K562 (cell line): ENCODE measurements around the gene NIPAL3. TPM values are rescaled to one million over a fixed set of nuclear protein-coding genes. Genes with fewer than 3 reads are reported as not detected.

Experiments used
- CC2D1A ChIP-seq: fragments of 450-650 bp; IDR thresholded peaks from 2 replicates; pipeline ENCODE4 v1.6.1; 2017; ENCODE audit warnings: mild to moderate bottlenecking
- EWSR1 ChIP-seq: fragments of 450-650 bp; IDR thresholded peaks from 2 replicates; pipeline ENCODE4 v1.6.1; 2018; ENCODE audit warnings: borderline replicate concordance, mild to moderate bottlenecking, low read depth, moderate library complexity; ENCODE audit not compliant: partially characterized antibody
- EZH2 ChIP-seq: IDR thresholded peaks from 2 replicates; pipeline ENCODE4 v1.6.1; 2012; ENCODE audit warnings: low read depth, mild to moderate bottlenecking, inconsistent platforms, low read length, borderline replicate concordance
- FOXP4 ChIP-seq: sonication (generic); formaldehyde crosslinking; IDR thresholded peaks from 2 replicates; pipeline ENCODE4 v1.8.0; 2022; ENCODE audit warnings: mild to moderate bottlenecking, missing genetic modification reagents, borderline replicate concordance
- MXI1 ChIP-seq: IDR thresholded peaks from 2 replicates; pipeline ENCODE4 v1.6.1; 2011; ENCODE audit warnings: low read depth, mild to moderate bottlenecking, improper control_type of control experiment, low read length
- NR2F6 ChIP-seq: fragments of 450-650 bp; formaldehyde crosslinking; IDR thresholded peaks from 2 replicates; pipeline ENCODE4 v1.4.0; 2020; ENCODE audit warnings: mild to moderate bottlenecking
- PHB ChIP-seq: fragments of 250-450 bp; sonication (Bioruptor Pico); IDR thresholded peaks from 2 replicates; pipeline ENCODE4 v1.5.0; 2021
- RBM14 ChIP-seq: fragments of 200-400 bp; formaldehyde crosslinking; IDR thresholded peaks from 2 replicates; pipeline ENCODE4 v1.6.1; 2018; ENCODE audit warnings: low read depth, mild to moderate bottlenecking, low read length, moderate library complexity, borderline replicate concordance; ENCODE audit not compliant: insufficient read depth
- TAF1 ChIP-seq: IDR thresholded peaks from 2 replicates; pipeline ENCODE4 v1.6.1; 2011; ENCODE audit warnings: mild to moderate bottlenecking, low read length, moderate library complexity; ENCODE audit not compliant: insufficient read depth, control insufficient read depth, severe bottlenecking; ENCODE audit errors: extremely low read depth
- YBX1 ChIP-seq: fragments of 450-650 bp; IDR thresholded peaks from 2 replicates; pipeline ENCODE4 v1.7.1; 2016; ENCODE audit warnings: mild to moderate bottlenecking
- ZFP36 ChIP-seq: fragments of 150-350 bp; IDR thresholded peaks from 2 replicates; pipeline ENCODE4 v1.6.1; 2018; ENCODE audit warnings: low read length, low read depth; ENCODE audit not compliant: partially characterized antibody
- ZNF134 ChIP-seq: fragments of 250-450 bp; sonication (Bioruptor Pico); conservative IDR thresholded peaks from 2 replicates; pipeline ENCODE4 v1.4.0; 2020
- ZNF318 ChIP-seq, 2 experiments: fragments of 450-650 bp; IDR thresholded peaks; 2 replicates each; pipeline ENCODE4 v1.6.1; 2016; ENCODE audit warnings: mild to moderate bottlenecking in 2 of 2, borderline replicate concordance in 1 of 2, low read depth in 1 of 2, moderate library complexity in 1 of 2
- ZNF445 ChIP-seq: fragments of 250-450 bp; sonication (Bioruptor Pico); IDR thresholded peaks from 2 replicates; pipeline ENCODE4 v1.4.0; 2020; ENCODE audit warnings: low read depth, mild to moderate bottlenecking, moderate library complexity
- ZNF740 ChIP-seq, 3 experiments: fragments of 200-800 bp in 1 of 3; sonication (Bioruptor generic) in 1 of 3; sonication (generic) in 1 of 3; formaldehyde crosslinking in 1 of 3; IDR thresholded peaks; 2 replicates each; pipeline versions ENCODE4 v1.6.1 to v1.8.0; 2016 to 2022; ENCODE audit warnings: mild to moderate bottlenecking in 2 of 3, missing compliant biosample characterization in 2 of 3, missing genetic modification characterization in 2 of 3, missing genetic modification reagents in 1 of 3
- ZNF785 ChIP-seq: fragments of 250-450 bp; sonication (Bioruptor Pico); IDR thresholded peaks from 2 replicates; pipeline ENCODE4 v1.4.0; 2020; ENCODE audit warnings: mild to moderate bottlenecking
- polyA plus RNA-seq, 8 experiments: library from polyadenylated mRNA; depleted of rRNA in 4 of 8; stranded (reverse) in 5 of 8; unstranded in 3 of 8; fragments of >200 nt; fragmentation: Nextera tagmentation in 2 of 8; fragmentation: Illumina TruSeq in 1 of 8; extraction: Ambion mirVana in 2 of 8; extraction: Trizol in 1 of 8; gene quantifications; 2 replicates each; pipeline versions ENCODE4 v1.2.1 to v1.2.3, GENCODE V29; 2011 to 2014; ENCODE audit warnings: inconsistent platforms in 1 of 8, missing spikeins in 1 of 8
- total RNA-seq, 7 experiments: library from RNA; depleted of rRNA in 6 of 7; stranded (reverse); fragments of >200 nt in 6 of 7; fragmentation: Illumina TruSeq in 2 of 7; extraction: Trizol in 2 of 7; gene quantifications; 2 replicates each; pipeline versions ENCODE4 v1.2.1 to v1.2.3, GENCODE V29; 2011 to 2021; ENCODE audit warnings: low replicate concordance in 1 of 7

NIPAL3 gene
- total and polyA plus RNA-seq, 9 of the 15 experiments (the other 6 are each of a cell fraction or from before 2014, with no cell fraction given), result 10.5 to 26.3 (median 16.0) TPM

DNA sequence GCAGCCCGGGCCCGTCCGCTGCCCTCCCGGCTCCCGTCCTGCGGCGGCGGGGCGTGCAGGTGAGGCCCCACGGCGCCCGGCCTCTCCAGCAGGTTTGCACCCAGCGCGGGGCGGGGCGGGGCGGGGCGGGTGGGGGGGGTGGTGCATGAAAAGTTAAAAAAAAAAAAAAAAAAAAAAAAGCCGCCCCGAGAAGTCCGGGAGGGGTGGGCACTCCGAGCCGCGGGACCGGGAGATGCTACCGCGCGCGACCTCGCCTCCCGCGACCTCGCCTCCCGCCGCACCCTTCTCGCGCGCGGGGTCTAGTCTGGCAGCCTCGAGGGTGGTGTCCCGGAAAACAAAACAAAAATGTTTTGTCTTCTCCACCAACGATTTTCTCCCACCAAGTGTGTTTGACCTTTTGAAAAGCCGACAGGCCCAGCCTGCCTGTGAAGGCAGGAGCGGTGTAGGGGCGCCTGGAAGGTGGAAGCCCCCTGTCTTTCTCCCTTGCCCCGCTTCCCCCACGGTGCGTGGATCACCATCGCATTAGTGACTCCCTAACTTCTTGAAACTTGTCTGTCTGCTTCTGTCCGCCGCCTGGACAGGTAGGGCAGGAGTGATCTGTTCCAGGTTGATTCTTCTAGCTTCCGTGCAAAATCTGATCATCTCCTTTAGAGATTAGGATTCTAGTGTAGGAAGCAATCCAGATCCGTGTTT is 87.6 kb downstream of the NIPAL3 start (continued):
- peak; percentile 85; the same call in 1 of the 2 replicates for TF ChIP-seq EZH2
- no peak for TF ChIP-seq NR2F6
- TF ChIP-seq ZNF740 (CRISPR knock-in tag; IDR thresholded peaks at IDR 0.05), result no peak; the same call in 1 of the 2 replicates
- TF ChIP-seq ZNF740 (tag; IDR thresholded peaks at IDR 0.05), result peak in 1 of 2 experiments; percentile 9; a peak in 1 of 4 replicates
- no peak for TF ChIP-seq ZNF445 (CRISPR knock-in tag)
- no peak for TF ChIP-seq MXI1
- no peak for TF ChIP-seq EWSR1
- no peak for TF ChIP-seq ZFP36
- TF ChIP-seq PHB (CRISPR knock-in tag), result no peak
- TF ChIP-seq CC2D1A, result no peak
- no peak for TF ChIP-seq FOXP4 (CRISPR knock-in tag)
- TF ChIP-seq TAF1, result peak; percentile 14
- no peak for TF ChIP-seq ZNF134 (CRISPR knock-in tag)
- TF ChIP-seq ZNF785 (CRISPR knock-in tag), result no peak
- TF ChIP-seq YBX1, result no peak
- TF ChIP-seq RBM14, result no peak
- TF ChIP-seq ZNF318 (IDR thresholded peaks at IDR 0.05; ENCODE audit: borderline replicate concordance in 1 of 2, low read depth in 1 of 2), result no peak
